ENCODE measurements around the gene DOK4.
"Not testable (repeated sequence)": the region's sequence is repeated elsewhere in the genome, so short reads cannot be mapped to it uniquely, and the experiment has no call there.

DOK4 gene

GRCh38 chr16:57444711-57445110, 41.6 kb downstream of the DOK4 start:
- DNase-seq = no peak

GRCh38 chr16:57440551-57440950, 45.7 kb downstream of the DOK4 start:
- not testable (repeated sequence) for DNase-seq

- DNase-seq = not testable (repeated sequence)
Observed at GRCh38 chr16:57439947-57440346, 46.3 kb downstream of the DOK4 start.

GRCh38 chr16:57435838-57436237, 50.5 kb downstream of the DOK4 start:
- no peak for DNase-seq

GRCh38 chr16:57434003-57434402, 52.3 kb downstream of the DOK4 start:
- DNase-seq = no peak

- DNase-seq = no peak
Observed at GRCh38 chr16:57432989-57433388, 53.3 kb downstream of the DOK4 start.

- DNase-seq = no peak
Observed at GRCh38 chr16:57432505-57432904, 53.8 kb downstream of the DOK4 start.

- DNase-seq = no peak
Observed at GRCh38 chr16:57430955-57431354, 55.3 kb downstream of the DOK4 start.

- no peak for DNase-seq
Observed at GRCh38 chr16:57427824-57428223, 58.5 kb downstream of the DOK4 start.

- no peak for DNase-seq
Observed at GRCh38 chr16:57427307-57427706, 59.0 kb downstream of the DOK4 start.

- no peak for DNase-seq
Observed at GRCh38 chr16:57426356-57426755, 59.9 kb downstream of the DOK4 start.

GRCh38 chr16:57424583-57424982, 61.7 kb downstream of the DOK4 start:
- DNase-seq = no peak

GRCh38 chr16:57423152-57423551, 63.1 kb downstream of the DOK4 start:
- no peak for DNase-seq

GRCh38 chr16:57422026-57422944, 64.0 kb downstream of the DOK4 start:
- DNase-seq = peak; percentile 40
